NCI-H1436 treated with DMSO at 0.1 percent for 48 hours (cell line): ENCODE data around the gene TLNRD1.

Experiments
- DNase-seq: peaks from one replicate; lab custom pipeline; 2025; lab: John Stamatoyannopoulos, UW

Gene TLNRD1

GRCh38 chr15:81029414-81030300, 28.9 kb downstream of the TLNRD1 start:
- DNase-seq = no peak

GRCh38 chr15:81030301-81030750, 29.6 kb downstream of the TLNRD1 start:
- DNase-seq = no peak

GRCh38 chr15:81031203-81031602, 30.5 kb downstream of the TLNRD1 start:
- DNase-seq = no peak

- no peak for DNase-seq
Measured at GRCh38 chr15:81032355-81032754, 31.6 kb downstream of the TLNRD1 start.

GRCh38 chr15:81032818-81033217, 32.1 kb downstream of the TLNRD1 start:
- DNase-seq = no peak

GRCh38 chr15:81033508-81033907, 32.8 kb downstream of the TLNRD1 start:
- DNase-seq = no peak

GRCh38 chr15:81037952-81038743, 37.4 kb downstream of the TLNRD1 start:
- DNase-seq = no peak

GRCh38 chr15:81038975-81039607, 38.4 kb downstream of the TLNRD1 start:
- no peak for DNase-seq

GRCh38 chr15:81040757-81041156, 40.0 kb downstream of the TLNRD1 start:
- DNase-seq = no peak

- no peak for DNase-seq
Measured at GRCh38 chr15:81043281-81043934, 42.7 kb downstream of the TLNRD1 start.

GRCh38 chr15:81043935-81044575, 43.3 kb downstream of the TLNRD1 start:
- no peak for DNase-seq

GRCh38 chr15:81046290-81046689, 45.6 kb downstream of the TLNRD1 start:
- no peak for DNase-seq

GRCh38 chr15:81047928-81048327, 47.2 kb downstream of the TLNRD1 start:
- no peak for DNase-seq

- DNase-seq = no peak
Measured at GRCh38 chr15:81049835-81050234, 49.1 kb downstream of the TLNRD1 start.

GRCh38 chr15:81050259-81050658, 49.5 kb downstream of the TLNRD1 start:
- DNase-seq = no peak

GRCh38 chr15:81050805-81051204, 50.1 kb downstream of the TLNRD1 start:
- DNase-seq = no peak

GRCh38 chr15:81052046-81052445, 51.3 kb downstream of the TLNRD1 start:
- DNase-seq = no peak

- no peak for DNase-seq
Measured at GRCh38 chr15:81053621-81054020, 52.9 kb downstream of the TLNRD1 start.

- DNase-seq = no peak
Measured at GRCh38 chr15:81054236-81054635, 53.5 kb downstream of the TLNRD1 start.
